Neural cell (in vitro differentiated cells): ENCODE results near the gene ALPI. TPM values are rescaled to one million over a fixed set of nuclear protein-coding genes. Genes with fewer than 3 reads are reported as not detected.
"Not testable (repeated sequence)": the region's sequence is repeated elsewhere in the genome, so short reads cannot be mapped to it uniquely, and the experiment has no call there.

ENCODE experiments used
- H2AFZ ChIP-seq: fragments of 200-600, 300-800 bp; sonication (generic), shearing (Covaris generic); 2 replicates; pipeline ENCODE4 v1.6.0; 2014; ENCODE audit warnings: low read depth, mild to moderate bottlenecking, antibody characterized with exemption, low read length, moderate library complexity
- H3F3A ChIP-seq: fragments of 200-600 bp; shearing (Covaris generic); 2 replicates; pipeline ENCODE4 v1.6.1; 2016; ENCODE audit warnings: mild to moderate bottlenecking, moderate library complexity, mixed read lengths, antibody characterized with exemption, low read length; ENCODE audit not compliant: insufficient read depth, poor library complexity, severe bottlenecking
- H3K27ac ChIP-seq: fragments of 200-600, 300-800 bp; sonication (generic), shearing (Covaris generic); 2 replicates; pipeline ENCODE4 v1.5.1; 2014; ENCODE audit warnings: mild to moderate bottlenecking, low read length, moderate library complexity
- H3K27me3 ChIP-seq: fragments of 300-800, 200-600 bp; sonication (generic), shearing (Covaris generic); 2 replicates; pipeline ENCODE4 v1.6.0; 2014; ENCODE audit warnings: mild to moderate bottlenecking, low read depth, low read length, moderate library complexity; ENCODE audit not compliant: insufficient read depth
- H3K36me3 ChIP-seq: fragments of 300-800, 200-600 bp; sonication (generic), shearing (Covaris generic); 2 replicates; pipeline ENCODE4 v1.5.1; 2014; ENCODE audit warnings: mild to moderate bottlenecking, antibody characterized with exemption, low read length, moderate library complexity; ENCODE audit not compliant: insufficient read depth
- H3K4me2 ChIP-seq: fragments of 300-800, 200-600 bp; sonication (generic), shearing (Covaris generic); 2 replicates; pipeline ENCODE4 v1.6.0; 2014; ENCODE audit warnings: mild to moderate bottlenecking, low read length
- H3K4me3 ChIP-seq: fragments of 300-800, 200-600 bp; sonication (generic), shearing (Covaris generic); 2 replicates; pipeline ENCODE4 v1.5.1; 2014; ENCODE audit warnings: mild to moderate bottlenecking, low read length, moderate library complexity
- H3K79me2 ChIP-seq: fragments of 200-600 bp; shearing (Covaris generic); replicated peaks from 2 replicates; pipeline ENCODE4 v1.6.0; 2014; ENCODE audit warnings: mild to moderate bottlenecking, low read length, moderate library complexity; ENCODE audit not compliant: insufficient read depth
- H3K9ac ChIP-seq: fragments of 300-800, 200-600 bp; sonication (generic), shearing (Covaris generic); 2 replicates; pipeline ENCODE4 v1.6.1; 2016; ENCODE audit warnings: mild to moderate bottlenecking, low read length, mixed read lengths
- H3K9me2 ChIP-seq: fragments of 200-600 bp; shearing (Covaris generic); 2 replicates; pipeline ENCODE4 v1.6.1; 2016; ENCODE audit warnings: mild to moderate bottlenecking, low read length, mixed read lengths; ENCODE audit not compliant: insufficient read depth
- H3K9me3 ChIP-seq: fragments of 200-600, 300-800 bp; sonication (generic), shearing (Covaris generic); 2 replicates; pipeline ENCODE4 v1.6.1; 2016; ENCODE audit warnings: mild to moderate bottlenecking, mixed run types, low read length, moderate library complexity, mixed read lengths
- H4K20me1 ChIP-seq: fragments of 200-600 bp; shearing (Covaris generic); 2 replicates; pipeline ENCODE4 v1.6.1; 2016; ENCODE audit warnings: mild to moderate bottlenecking, mixed run types; ENCODE audit not compliant: insufficient read depth
- MXI1 ChIP-seq: fragments of 450-650 bp; conservative IDR thresholded peaks from 2 replicates; pipeline ENCODE4 v1.6.1; 2014; ENCODE audit warnings: antibody characterized with exemption, mild to moderate bottlenecking; ENCODE audit not compliant: poor library complexity, severe bottlenecking
- POLR2AphosphoS5 ChIP-seq: IDR thresholded peaks from 2 replicates; pipeline ENCODE4 v1.6.1; 2012
- RAD21 ChIP-seq: fragments of 450-650 bp; conservative IDR thresholded peaks from 2 replicates; pipeline ENCODE4 v1.6.1; 2014; ENCODE audit warnings: antibody characterized with exemption, mild to moderate bottlenecking, moderate library complexity
- SMC3 ChIP-seq: fragments of 450-650 bp; conservative IDR thresholded peaks from 2 replicates; pipeline ENCODE4 v1.6.1; 2014; ENCODE audit warnings: antibody characterized with exemption, mild to moderate bottlenecking, moderate library complexity; ENCODE audit not compliant: poor library complexity
- TAF1 ChIP-seq: IDR thresholded peaks from 2 replicates; pipeline ENCODE4 v1.6.1; 2012; ENCODE audit warnings: low read depth
- polyA plus RNA-seq: library from polyadenylated mRNA; depleted of rRNA; stranded (reverse); fragments of >200 nt; gene quantifications from 2 replicates; pipeline ENCODE4 v1.2.3, GENCODE V29; 2014
- TF ChIP-seq, protein P1 (sequence below): fragments of 450-650 bp; IDR thresholded peaks from 2 replicates; pipeline ENCODE4 v1.5.1; 2014; ENCODE audit warnings: antibody characterized with exemption, mild to moderate bottlenecking, moderate library complexity; ENCODE audit not compliant: poor library complexity, severe bottlenecking
- TF ChIP-seq, protein P2 (sequence below): IDR thresholded peaks from 2 replicates; pipeline ENCODE4 v1.6.1; 2012; ENCODE audit warnings: borderline replicate concordance

ALPI gene
- polyA plus RNA-seq, 1 donor from 2014 or later = not detected

DNA sequence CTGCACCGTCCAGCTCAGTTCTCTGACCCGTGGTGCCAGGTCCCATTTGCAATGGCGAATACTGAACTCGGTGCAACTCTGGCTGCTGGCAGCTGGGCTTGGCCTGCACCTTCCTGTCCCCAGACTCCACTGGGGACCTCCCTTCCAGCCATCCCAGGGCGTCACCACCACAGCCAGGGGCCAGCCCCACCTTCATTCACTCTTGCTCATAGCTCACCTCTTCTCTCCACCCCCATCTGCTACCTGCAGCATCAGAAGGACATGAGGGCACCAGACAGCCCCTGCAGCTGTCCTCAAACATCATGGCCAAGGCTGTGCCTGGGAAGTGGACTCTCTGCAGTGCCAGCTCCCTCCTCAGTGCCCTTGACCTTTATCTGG, 16.2 kb upstream of the ALPI start:
- Histone ChIP-seq H3K9ac (no peak overlapping the region), H3K9me3 (no peaks in the 10 kb centered on the region), H4K20me1 (no peaks in the 10 kb centered on the region), H3F3A (no peaks in the 10 kb centered on the region), H3K36me3 (no peaks in the 10 kb centered on the region), H3K4me3 (no peak overlapping the region), H2AFZ (no peak overlapping the region), H3K9me2 (no peaks in the 10 kb centered on the region), H3K27me3 (no peaks in the 10 kb centered on the region), H3K79me2 (no peaks in the 10 kb centered on the region), H3K27ac (no peak overlapping the region), H3K4me2 (no peak overlapping the region)
- TF ChIP-seq TAF1 (no peak), MXI1 (no peak), SMC3 (no peak), POLR2AphosphoS5 (no peak)
- TF ChIP-seq, protein P1, sequence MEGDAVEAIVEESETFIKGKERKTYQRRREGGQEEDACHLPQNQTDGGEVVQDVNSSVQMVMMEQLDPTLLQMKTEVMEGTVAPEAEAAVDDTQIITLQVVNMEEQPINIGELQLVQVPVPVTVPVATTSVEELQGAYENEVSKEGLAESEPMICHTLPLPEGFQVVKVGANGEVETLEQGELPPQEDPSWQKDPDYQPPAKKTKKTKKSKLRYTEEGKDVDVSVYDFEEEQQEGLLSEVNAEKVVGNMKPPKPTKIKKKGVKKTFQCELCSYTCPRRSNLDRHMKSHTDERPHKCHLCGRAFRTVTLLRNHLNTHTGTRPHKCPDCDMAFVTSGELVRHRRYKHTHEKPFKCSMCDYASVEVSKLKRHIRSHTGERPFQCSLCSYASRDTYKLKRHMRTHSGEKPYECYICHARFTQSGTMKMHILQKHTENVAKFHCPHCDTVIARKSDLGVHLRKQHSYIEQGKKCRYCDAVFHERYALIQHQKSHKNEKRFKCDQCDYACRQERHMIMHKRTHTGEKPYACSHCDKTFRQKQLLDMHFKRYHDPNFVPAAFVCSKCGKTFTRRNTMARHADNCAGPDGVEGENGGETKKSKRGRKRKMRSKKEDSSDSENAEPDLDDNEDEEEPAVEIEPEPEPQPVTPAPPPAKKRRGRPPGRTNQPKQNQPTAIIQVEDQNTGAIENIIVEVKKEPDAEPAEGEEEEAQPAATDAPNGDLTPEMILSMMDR = no peak
- TF ChIP-seq, protein P2, sequence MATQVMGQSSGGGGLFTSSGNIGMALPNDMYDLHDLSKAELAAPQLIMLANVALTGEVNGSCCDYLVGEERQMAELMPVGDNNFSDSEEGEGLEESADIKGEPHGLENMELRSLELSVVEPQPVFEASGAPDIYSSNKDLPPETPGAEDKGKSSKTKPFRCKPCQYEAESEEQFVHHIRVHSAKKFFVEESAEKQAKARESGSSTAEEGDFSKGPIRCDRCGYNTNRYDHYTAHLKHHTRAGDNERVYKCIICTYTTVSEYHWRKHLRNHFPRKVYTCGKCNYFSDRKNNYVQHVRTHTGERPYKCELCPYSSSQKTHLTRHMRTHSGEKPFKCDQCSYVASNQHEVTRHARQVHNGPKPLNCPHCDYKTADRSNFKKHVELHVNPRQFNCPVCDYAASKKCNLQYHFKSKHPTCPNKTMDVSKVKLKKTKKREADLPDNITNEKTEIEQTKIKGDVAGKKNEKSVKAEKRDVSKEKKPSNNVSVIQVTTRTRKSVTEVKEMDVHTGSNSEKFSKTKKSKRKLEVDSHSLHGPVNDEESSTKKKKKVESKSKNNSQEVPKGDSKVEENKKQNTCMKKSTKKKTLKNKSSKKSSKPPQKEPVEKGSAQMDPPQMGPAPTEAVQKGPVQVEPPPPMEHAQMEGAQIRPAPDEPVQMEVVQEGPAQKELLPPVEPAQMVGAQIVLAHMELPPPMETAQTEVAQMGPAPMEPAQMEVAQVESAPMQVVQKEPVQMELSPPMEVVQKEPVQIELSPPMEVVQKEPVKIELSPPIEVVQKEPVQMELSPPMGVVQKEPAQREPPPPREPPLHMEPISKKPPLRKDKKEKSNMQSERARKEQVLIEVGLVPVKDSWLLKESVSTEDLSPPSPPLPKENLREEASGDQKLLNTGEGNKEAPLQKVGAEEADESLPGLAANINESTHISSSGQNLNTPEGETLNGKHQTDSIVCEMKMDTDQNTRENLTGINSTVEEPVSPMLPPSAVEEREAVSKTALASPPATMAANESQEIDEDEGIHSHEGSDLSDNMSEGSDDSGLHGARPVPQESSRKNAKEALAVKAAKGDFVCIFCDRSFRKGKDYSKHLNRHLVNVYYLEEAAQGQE = no peak

- not testable (repeated sequence) for H3K9me2 ChIP-seq
Observed at GRCh38 chr2:232440220-232441018, 15.5 kb upstream of the ALPI start.

More at GRCh38 chr2:232440220-232441018, 15.5 kb upstream of the ALPI start:
- H3K4me3 ChIP-seq, H3K36me3 ChIP-seq, H3K27me3 ChIP-seq, H3K79me2 ChIP-seq, H3K27ac ChIP-seq, H4K20me1 ChIP-seq, H3K4me2 ChIP-seq, H3K9ac ChIP-seq, H3K9me3 ChIP-seq, H2AFZ ChIP-seq, H3F3A ChIP-seq: not testable (repeated sequence)
- TF ChIP-seq, protein P1 = peak; percentile 97
- TF ChIP-seq SMC3 (peak; percentile 96), RAD21 (peak; percentile 97)
